ENCODE results near the gene STX11. TPM values are rescaled to one million over a fixed set of nuclear protein-coding genes. Genes with fewer than 3 reads are reported as not detected.
"Not testable (repeated sequence)": the region's sequence is repeated elsewhere in the genome, so short reads cannot be mapped to it uniquely, and the experiment has no call there.

STX11 gene
- polyA plus RNA-seq, 2 of the 4 experiments (the other 2 are of a cell fraction), result 0.36 to 0.78 TPM

- TF ChIP-seq PBX3 (IDR thresholded peaks at IDR 0.05) (no peak), REST (IDR thresholded peaks at IDR 0.05) (no peak), CBX8 (IDR thresholded peaks at IDR 0.05) (no peak), GATA3 (IDR thresholded peaks at IDR 0.05; ENCODE audit: borderline replicate concordance) (no peak), HOXB5 (CRISPR knock-in tag; IDR thresholded peaks at IDR 0.05) (no peak), CBX2 (IDR thresholded peaks at IDR 0.05; ENCODE audit: borderline replicate concordance, low read depth) (no peak), KDM5A (IDR thresholded peaks at IDR 0.05) (no peak), HES2 (IDR thresholded peaks at IDR 0.05) (no peak), BHLHE40 (IDR thresholded peaks at IDR 0.05; ENCODE audit: low read depth, low read length) (no peak), ZFP36 (IDR thresholded peaks at IDR 0.05; ENCODE audit: borderline replicate concordance, partially characterized antibody) (no peak)
- Histone ChIP-seq H3K27ac (no peak overlapping the region), H3K4me2 (no peak overlapping the region), H3K4me1 (no peaks in the 10 kb centered on the region), H3K9me3 (no peaks in the 10 kb centered on the region), H3K4me3 (no peak overlapping the region)
- CTCF ChIA-PET, result no interaction called here
- FAIRE-seq, result no peak
- DNase-seq (ENCODE audit: low read depth in 1 of 2, low spot score in 1 of 2), result no peak
- POLR2A ChIA-PET, result no interaction called here
- ATAC-seq, result no peak
- WGBS (ENCODE audit: missing lambda C conversion rate), result 59% methylated on average over 2 of the region's 2 CpGs
These were observed 29.5 kb downstream of the STX11 start for GRCh38 chr6:144179828-144180227.

- DNase-seq (ENCODE audit: low read depth in 1 of 2, low spot score in 1 of 2); CTCF ChIA-PET; H3K27ac ChIP-seq; POLR2A ChIA-PET; H3K9me3 ChIP-seq; FAIRE-seq; ATAC-seq; H3K4me3 ChIP-seq; H3K4me1 ChIP-seq; H3K4me2 ChIP-seq: not testable (repeated sequence)
- WGBS (ENCODE audit: missing lambda C conversion rate), result 45% methylated on average over 1 of the region's 1 CpG
These were observed 30.0 kb downstream of the STX11 start for GRCh38 chr6:144180354-144180753.

GRCh38 chr6:144181639-144182038 lies 31.3 kb downstream of the STX11 start:
- no peaks in the 10 kb centered on the region for H3K4me1 ChIP-seq
- 56% methylated on average over 2 of the region's 2 CpGs for WGBS (ENCODE audit: missing lambda C conversion rate)
- H3K9me3 ChIP-seq, result no peaks in the 10 kb centered on the region
- POLR2A ChIA-PET, result interaction anchor here (0.6 kb wide), 1 partner anchor 8 kb away, joined by 3 read pairs; no protein-coding TSS in a partner anchor
- H3K4me2 ChIP-seq, result no peak overlapping the region
- no peak overlapping the region for H3K4me3 ChIP-seq
- no peak overlapping the region for H3K27ac ChIP-seq
- DNase-seq (ENCODE audit: low read depth in 1 of 2, low spot score in 1 of 2) (no peak), ATAC-seq (no peak), FAIRE-seq (no peak)
- TF ChIP-seq CHD2 (IDR thresholded peaks at IDR 0.05; ENCODE audit: low read length, partially characterized antibody) (no peak), FOXS1 (CRISPR knock-in tag; IDR thresholded peaks at IDR 0.05) (no peak), GATA3 (IDR thresholded peaks at IDR 0.05; ENCODE audit: borderline replicate concordance) (no peak), MYC (IDR thresholded peaks at IDR 0.05; ENCODE audit: borderline replicate concordance, low read length) (no peak), ZSCAN20 (CRISPR knock-in tag; IDR thresholded peaks at IDR 0.05) (no peak), EHF (CRISPR knock-in tag; IDR thresholded peaks at IDR 0.05) (no peak), ZNF302 (CRISPR knock-in tag; IDR thresholded peaks at IDR 0.05) (no peak), JUNB (IDR thresholded peaks at IDR 0.05) (no peak), REST (IDR thresholded peaks at IDR 0.05) (no peak), ATOH8 (CRISPR knock-in tag; IDR thresholded peaks at IDR 0.05; ENCODE audit: low read depth) (no peak), EHMT2 (IDR thresholded peaks at IDR 0.05; ENCODE audit: low read depth) (no peak), ESRRA (IDR thresholded peaks at IDR 0.05; ENCODE audit: borderline replicate concordance, low read length) (no peak), KDM1A (IDR thresholded peaks at IDR 0.05; ENCODE audit: low read depth) (no peak), CBX8 (IDR thresholded peaks at IDR 0.05) (no peak), NFE2L2 (conservative IDR thresholded peaks at IDR 0.05; ENCODE audit: low read length) (no peak), ZC3H11A (IDR thresholded peaks at IDR 0.05) (no peak)
- CTCF ChIA-PET, result no interaction called here

GRCh38 chr6:144184186-144184585 lies 33.9 kb downstream of the STX11 start:
- H3K27ac ChIP-seq; POLR2A ChIA-PET; DNase-seq (ENCODE audit: low read depth in 1 of 2, low spot score in 1 of 2); H3K9me3 ChIP-seq; H3K4me2 ChIP-seq; H3K4me3 ChIP-seq; ATAC-seq; FAIRE-seq; H3K4me1 ChIP-seq: not testable (repeated sequence)
- WGBS (ENCODE audit: missing lambda C conversion rate), result 90% methylated on average over 1 of the region's 1 CpG
- CTCF ChIA-PET, result interaction anchor here (1.0 kb wide), 1 partner anchor 20 kb away, joined by 3 read pairs; no protein-coding TSS in a partner anchor

Data from A549 (cell line).